Loucy (cell line): ENCODE measurements around the gene PROX2.
A peak's percentile ranks its signal among the peaks of the same experiment; 100 is the strongest.

ENCODE experiments used
- H2AFZ ChIP-seq: fragments of 200-600 bp; sonication (generic); 2 replicates; pipeline ENCODE4 v1.6.0; 2016; ENCODE audit warnings: antibody characterized with exemption, mild to moderate bottlenecking, low read length, moderate library complexity
- H3F3A ChIP-seq: fragments of 200-600 bp; 2 replicates; pipeline ENCODE4 v1.6.0; 2016; ENCODE audit warnings: antibody characterized with exemption, low read depth, mild to moderate bottlenecking
- H3K27me3 ChIP-seq: fragments of 200-600 bp; sonication (generic); 2 replicates; pipeline ENCODE4 v1.6.1; 2014; ENCODE audit warnings: low read length, mild to moderate bottlenecking; ENCODE audit not compliant: insufficient read depth, poor library complexity, severe bottlenecking
- H3K36me3 ChIP-seq: fragments of 200-600 bp; sonication (generic); 2 replicates; pipeline ENCODE4 v1.6.1; 2016; ENCODE audit warnings: low read length; ENCODE audit not compliant: insufficient read depth
- H3K4me1 ChIP-seq: fragments of 200-600 bp; sonication (generic); 2 replicates; pipeline ENCODE4 v1.5.1; 2014; ENCODE audit warnings: low read length, mild to moderate bottlenecking; ENCODE audit not compliant: insufficient read depth, poor library complexity, severe bottlenecking
- H3K4me2 ChIP-seq: fragments of 200-600 bp; sonication (generic); 2 replicates; pipeline ENCODE4 v1.6.0; 2014; ENCODE audit warnings: antibody characterized with exemption, low read length, low read depth, mild to moderate bottlenecking; ENCODE audit not compliant: poor library complexity, severe bottlenecking
- H3K4me3 ChIP-seq: fragments of 200-600 bp; sonication (generic); 2 replicates; pipeline ENCODE4 v1.5.1; 2014; ENCODE audit warnings: low read length, mild to moderate bottlenecking, mixed read lengths; ENCODE audit not compliant: poor library complexity, severe bottlenecking
- H3K79me2 ChIP-seq: fragments of 200-600 bp; sonication (generic); 2 replicates; pipeline ENCODE4 v1.6.1; 2014; ENCODE audit warnings: low read length; ENCODE audit not compliant: insufficient read depth
- H3K9ac ChIP-seq: fragments of 200-600 bp; sonication (generic); 2 replicates; pipeline ENCODE4 v1.6.0; 2014; ENCODE audit warnings: mild to moderate bottlenecking, low read depth, low read length, moderate library complexity; ENCODE audit not compliant: poor library complexity, severe bottlenecking
- H3K9me2 ChIP-seq: fragments of 200-600 bp; sonication (generic); replicated peaks from 2 replicates; pipeline ENCODE4 v1.6.1; 2016; ENCODE audit warnings: low read depth, low read length, mixed read lengths
- H3K9me3 ChIP-seq: fragments of 200-600 bp; sonication (generic); 2 replicates; pipeline ENCODE4 v1.6.1; 2014; ENCODE audit warnings: mild to moderate bottlenecking, antibody characterized with exemption, low read length, low read depth; ENCODE audit not compliant: insufficient read depth
- H4K20me1 ChIP-seq: fragments of 200-600 bp; sonication (generic); 2 replicates; pipeline ENCODE4 v1.6.0; 2014; ENCODE audit warnings: antibody characterized with exemption, low read length, mild to moderate bottlenecking; ENCODE audit not compliant: insufficient read depth, poor library complexity, severe bottlenecking
- CTCF ChIP-seq: fragments of 200-600 bp; sonication (generic); conservative IDR thresholded peaks from 2 replicates; pipeline ENCODE4 v1.5.1; 2014; ENCODE audit warnings: mild to moderate bottlenecking, antibody characterized with exemption, low read length
- EZH2phosphoT487 ChIP-seq: fragments of 200-600 bp; IDR thresholded peaks from 2 replicates; pipeline ENCODE4 v1.6.1; 2018; ENCODE audit warnings: antibody characterized with exemption, mild to moderate bottlenecking, moderate library complexity, borderline replicate concordance

Gene PROX2

GRCh38 chr14:74913986-74914573 lies 38.1 kb upstream of the PROX2 start:
- TF ChIP-seq CTCF, result peak; percentile 79
- TF ChIP-seq EZH2phosphoT487, result no peak
- no peaks in the 10 kb centered on the region for H3K9me2 ChIP-seq
- no peak overlapping the region for H3K4me2 ChIP-seq
- no peaks in the 10 kb centered on the region for H4K20me1 ChIP-seq
- H3K79me2 ChIP-seq, result no peaks in the 10 kb centered on the region
- no peaks in the 10 kb centered on the region for H3K9me3 ChIP-seq
- H3K4me1 ChIP-seq, result no peaks in the 10 kb centered on the region
- 0 out of 2 replicates have a peak overlapping the region, but pooled peaks have one; percentile 2 for H2AFZ ChIP-seq
- H3K36me3 ChIP-seq, result no peaks in the 10 kb centered on the region
- no peaks in the 10 kb centered on the region for H3F3A ChIP-seq
- no peak overlapping the region for H3K9ac ChIP-seq
- no peaks in the 10 kb centered on the region for H3K27me3 ChIP-seq
- H3K4me3 ChIP-seq, result no peak overlapping the region

GRCh38 chr14:74913393-74913910 lies 37.5 kb upstream of the PROX2 start:
- no peaks in the 10 kb centered on the region for H3K9me2 ChIP-seq
- H3K36me3 ChIP-seq, result no peaks in the 10 kb centered on the region

GRCh38 chr14:74912801-74913200 lies 36.9 kb upstream of the PROX2 start:
- Histone ChIP-seq H3K9me3 (no peaks in the 10 kb centered on the region), H3K27me3 (no peaks in the 10 kb centered on the region), H3K9ac (no peak overlapping the region)

More at GRCh38 chr14:74913393-74913910, 37.5 kb upstream of the PROX2 start:
- no peak for TF ChIP-seq CTCF
- no peak for TF ChIP-seq EZH2phosphoT487
- H3F3A ChIP-seq, result no peaks in the 10 kb centered on the region
- no peaks in the 10 kb centered on the region for H3K79me2 ChIP-seq
- no peak overlapping the region for H3K4me3 ChIP-seq
- no peaks in the 10 kb centered on the region for H3K4me1 ChIP-seq
- H3K9ac ChIP-seq, result no peak overlapping the region
- no peaks in the 10 kb centered on the region for H4K20me1 ChIP-seq
- no peaks in the 10 kb centered on the region for H3K27me3 ChIP-seq
- H2AFZ ChIP-seq, result no peak overlapping the region
- H3K9me3 ChIP-seq, result no peaks in the 10 kb centered on the region
- no peak overlapping the region for H3K4me2 ChIP-seq

More at GRCh38 chr14:74912801-74913200, 36.9 kb upstream of the PROX2 start:
- H2AFZ ChIP-seq, result no peak overlapping the region; the same call in 1 of the 2 replicates
- H3K4me2 ChIP-seq, result no peak overlapping the region
- H3K9me2 ChIP-seq, result no peaks in the 10 kb centered on the region
- H3K79me2 ChIP-seq, result no peaks in the 10 kb centered on the region
- no peaks in the 10 kb centered on the region for H3K4me1 ChIP-seq
- no peak overlapping the region for H3K4me3 ChIP-seq
- no peaks in the 10 kb centered on the region for H4K20me1 ChIP-seq
- H3K36me3 ChIP-seq, result no peaks in the 10 kb centered on the region
- TF ChIP-seq EZH2phosphoT487 (no peak), CTCF (no peak)
- no peaks in the 10 kb centered on the region for H3F3A ChIP-seq
